HepG2 (cell line): ENCODE results near the gene STPG4. TPM values are rescaled to one million over a fixed set of nuclear protein-coding genes. Genes with fewer than 3 reads are reported as not detected.

Experiments used
- ARNT2 ChIP-seq: sonication (generic); formaldehyde crosslinking; IDR thresholded peaks from 2 replicates; pipeline ENCODE4 v1.8.0; 2022; ENCODE audit warnings: mild to moderate bottlenecking, low read depth, missing genetic modification reagents, moderate library complexity
- CEBPG ChIP-seq: IDR thresholded peaks from 2 replicates; pipeline ENCODE4 v1.6.1; 2016
- ETV6 ChIP-seq: sonication (generic); formaldehyde crosslinking; conservative IDR thresholded peaks from 2 replicates; pipeline ENCODE4 v1.4.0; 2020; ENCODE audit warnings: missing genetic modification reagents
- MBD4 ChIP-seq: IDR thresholded peaks from 2 replicates; pipeline ENCODE4 v1.6.1; 2012; ENCODE audit warnings: low read length, inconsistent platforms, borderline replicate concordance
- MED13 ChIP-seq: sonication (generic); formaldehyde crosslinking; IDR thresholded peaks from 2 replicates; pipeline ENCODE4 v1.5.0; 2020; ENCODE audit warnings: missing genetic modification reagents
- NAIF1 ChIP-seq: sonication (generic); formaldehyde crosslinking; IDR thresholded peaks from 2 replicates; pipeline ENCODE4 v1.5.0; 2020; ENCODE audit warnings: mild to moderate bottlenecking, missing genetic modification reagents, borderline replicate concordance
- TARDBP ChIP-seq: sonication (generic); formaldehyde crosslinking; IDR thresholded peaks from 2 replicates; pipeline ENCODE4 v1.8.0; 2022; ENCODE audit warnings: mild to moderate bottlenecking, missing genetic modification reagents
- TOE1 ChIP-seq: sonication (generic); formaldehyde crosslinking; IDR thresholded peaks from 2 replicates; pipeline ENCODE4 v1.4.0; 2020; ENCODE audit warnings: mild to moderate bottlenecking, missing genetic modification reagents
- ZNF318 ChIP-seq: sonication (generic); formaldehyde crosslinking; IDR thresholded peaks from 2 replicates; pipeline ENCODE4 v1.4.0; 2020; ENCODE audit warnings: mild to moderate bottlenecking, missing genetic modification reagents
- ZNF543 ChIP-seq: sonication (generic); formaldehyde crosslinking; IDR thresholded peaks from 2 replicates; pipeline ENCODE4 v1.4.0; 2020; ENCODE audit warnings: mild to moderate bottlenecking, missing genetic modification reagents
- ZNF841 ChIP-seq: sonication (generic); formaldehyde crosslinking; IDR thresholded peaks from 2 replicates; pipeline ENCODE4 v1.8.1; 2023; ENCODE audit warnings: missing genetic modification reagents, borderline replicate concordance
- polyA plus RNA-seq, 8 experiments: library from polyadenylated mRNA; depleted of rRNA in 3 of 8; stranded (reverse) in 7 of 8; unstranded in 1 of 8; fragments of >200 nt; fragmentation: Illumina TruSeq in 4 of 8; extraction: Trizol in 4 of 8; gene quantifications; 2 replicates each; pipeline versions ENCODE4 v1.2.1 to v1.2.3, GENCODE V29; 2011 to 2016; ENCODE audit warnings: low read depth in 4 of 8, missing spikeins in 1 of 8, mixed read lengths in 1 of 8; ENCODE audit not compliant: insufficient read depth in 1 of 8
- total RNA-seq, 5 experiments: library from RNA; depleted of rRNA; stranded (reverse); fragments of >200 nt; fragmentation: Illumina TruSeq; extraction: Trizol; gene quantifications; 2 replicates each; pipeline ENCODE4 v1.2.3, GENCODE V29; 2016; ENCODE audit warnings: low read depth in 1 of 5
- TF ChIP-seq, protein P1 (sequence below): sonication (generic); formaldehyde crosslinking; IDR thresholded peaks from 2 replicates; pipeline ENCODE4 v1.5.0; 2020; ENCODE audit warnings: mild to moderate bottlenecking, missing genetic modification reagents
- TF ChIP-seq, protein P2 (sequence below): sonication (generic); formaldehyde crosslinking; IDR thresholded peaks from 2 replicates; pipeline ENCODE4 v1.8.1; 2023; ENCODE audit warnings: mild to moderate bottlenecking, moderate library complexity, missing genetic modification reagents
- TF ChIP-seq, protein P3 (sequence below), 2 experiments: sonication (generic) in 1 of 2; formaldehyde crosslinking in 1 of 2; IDR thresholded peaks; 2 replicates each; pipeline versions ENCODE4 v1.4.0 to v1.6.1; 2018 to 2020; ENCODE audit warnings: missing genetic modification reagents in 2 of 2, borderline replicate concordance in 1 of 2, low read depth in 1 of 2, mild to moderate bottlenecking in 1 of 2, missing biosample characterization in 1 of 2

STPG4 gene
- total and polyA plus RNA-seq, 2 of the 13 experiments (the other 11 are each of a cell fraction or from before 2014, with no cell fraction given): 0.11 to 0.15 TPM

DNA sequence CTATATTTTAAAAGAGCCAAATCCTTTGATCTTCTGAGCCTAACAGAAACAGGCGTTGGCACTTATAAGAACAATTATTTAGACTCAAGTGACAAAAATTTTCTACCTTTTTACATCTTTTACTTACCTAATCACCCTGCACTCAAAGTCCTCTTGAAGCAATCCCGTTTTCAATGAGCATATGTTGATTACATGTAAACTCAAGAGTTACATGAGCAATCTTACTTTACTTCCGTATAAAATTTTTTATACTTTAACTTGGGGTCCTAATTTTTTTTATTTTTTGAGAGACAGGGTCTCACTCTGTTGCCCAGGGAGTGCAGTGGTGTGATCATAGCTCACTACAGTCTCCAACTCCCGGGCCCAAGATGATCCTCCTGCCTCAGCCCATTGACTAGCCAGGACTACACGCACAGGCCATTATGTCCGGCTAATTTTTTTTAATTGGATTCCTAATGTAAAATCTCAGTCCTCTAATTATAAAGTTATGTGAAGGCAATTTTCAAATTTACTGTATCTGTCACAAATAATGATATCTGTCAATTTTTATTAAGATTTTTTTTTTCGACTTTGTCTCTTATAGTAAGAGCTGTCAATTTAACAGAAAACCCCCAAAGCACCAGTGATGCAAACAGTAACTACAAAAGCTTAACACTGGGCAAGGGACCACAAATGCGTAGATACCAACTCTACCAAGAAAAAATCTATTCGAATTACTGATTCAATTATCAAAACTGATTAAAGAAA, 19.1 kb upstream of the STPG4 start (continued):
- TF ChIP-seq, protein P1, sequence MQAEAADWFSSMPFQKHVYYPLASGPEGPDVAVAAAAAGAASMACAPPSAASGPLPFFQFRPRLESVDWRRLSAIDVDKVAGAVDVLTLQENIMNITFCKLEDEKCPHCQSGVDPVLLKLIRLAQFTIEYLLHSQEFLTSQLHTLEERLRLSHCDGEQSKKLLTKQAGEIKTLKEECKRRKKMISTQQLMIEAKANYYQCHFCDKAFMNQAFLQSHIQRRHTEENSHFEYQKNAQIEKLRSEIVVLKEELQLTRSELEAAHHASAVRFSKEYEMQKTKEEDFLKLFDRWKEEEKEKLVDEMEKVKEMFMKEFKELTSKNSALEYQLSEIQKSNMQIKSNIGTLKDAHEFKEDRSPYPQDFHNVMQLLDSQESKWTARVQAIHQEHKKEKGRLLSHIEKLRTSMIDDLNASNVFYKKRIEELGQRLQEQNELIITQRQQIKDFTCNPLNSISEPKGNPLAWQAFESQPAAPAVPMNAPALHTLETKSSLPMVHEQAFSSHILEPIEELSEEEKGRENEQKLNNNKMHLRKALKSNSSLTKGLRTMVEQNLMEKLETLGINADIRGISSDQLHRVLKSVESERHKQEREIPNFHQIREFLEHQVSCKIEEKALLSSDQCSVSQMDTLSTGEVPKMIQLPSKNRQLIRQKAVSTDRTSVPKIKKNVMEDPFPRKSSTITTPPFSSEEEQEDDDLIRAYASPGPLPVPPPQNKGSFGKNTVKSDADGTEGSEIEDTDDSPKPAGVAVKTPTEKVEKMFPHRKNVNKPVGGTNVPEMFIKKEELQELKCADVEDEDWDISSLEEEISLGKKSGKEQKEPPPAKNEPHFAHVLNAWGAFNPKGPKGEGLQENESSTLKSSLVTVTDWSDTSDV (CRISPR knock-in tag): no peak
- no peak for TF ChIP-seq MBD4
- 0 out of 2 replicates have a peak, but pooled peaks have one; percentile 18 for TF ChIP-seq CEBPG
- 0 out of 2 replicates have a peak, but pooled peaks have one; percentile 20 for TF ChIP-seq MED13
- TF ChIP-seq, protein P2, sequence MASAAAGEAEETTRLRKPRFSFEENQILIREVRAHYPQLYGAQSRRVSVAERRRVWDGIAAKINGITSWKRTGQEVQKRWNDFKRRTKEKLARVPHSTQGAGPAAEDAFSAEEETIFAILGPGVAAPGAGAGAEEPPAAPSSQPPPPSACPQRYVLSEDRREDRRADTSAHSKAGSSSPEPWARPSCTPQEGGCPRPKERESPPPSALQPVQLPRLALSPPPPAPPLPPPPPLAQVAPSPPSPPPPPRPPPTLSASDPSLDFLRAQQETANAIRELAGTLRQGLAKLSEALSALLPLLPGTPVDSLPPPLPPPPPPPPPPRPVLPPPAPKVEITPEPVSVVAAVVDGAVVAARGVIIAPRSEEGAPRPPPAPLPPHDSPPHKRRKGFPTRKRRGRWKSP (CRISPR knock-in tag): 0 out of 2 replicates have a peak, but pooled peaks have one; percentile 22
- TF ChIP-seq ZNF543 (CRISPR knock-in tag): no peak
- TF ChIP-seq ZNF318: no peak
- TF ChIP-seq ZNF841: no peak
- no peak for TF ChIP-seq ETV6 (CRISPR knock-in tag)
- TF ChIP-seq, protein P3, sequence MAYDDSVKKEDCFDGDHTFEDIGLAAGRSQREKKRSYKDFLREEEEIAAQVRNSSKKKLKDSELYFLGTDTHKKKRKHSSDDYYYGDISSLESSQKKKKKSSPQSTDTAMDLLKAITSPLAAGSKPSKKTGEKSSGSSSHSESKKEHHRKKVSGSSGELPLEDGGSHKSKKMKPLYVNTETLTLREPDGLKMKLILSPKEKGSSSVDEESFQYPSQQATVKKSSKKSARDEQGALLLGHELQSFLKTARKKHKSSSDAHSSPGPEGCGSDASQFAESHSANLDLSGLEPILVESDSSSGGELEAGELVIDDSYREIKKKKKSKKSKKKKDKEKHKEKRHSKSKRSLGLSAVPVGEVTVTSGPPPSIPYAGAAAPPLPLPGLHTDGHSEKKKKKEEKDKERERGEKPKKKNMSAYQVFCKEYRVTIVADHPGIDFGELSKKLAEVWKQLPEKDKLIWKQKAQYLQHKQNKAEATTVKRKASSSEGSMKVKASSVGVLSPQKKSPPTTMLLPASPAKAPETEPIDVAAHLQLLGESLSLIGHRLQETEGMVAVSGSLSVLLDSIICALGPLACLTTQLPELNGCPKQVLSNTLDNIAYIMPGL (CRISPR knock-in tag; IDR thresholded peaks at IDR 0.05; ENCODE audit: borderline replicate concordance in 1 of 2, low read depth in 1 of 2): no peak
- no peak for TF ChIP-seq TARDBP
- TF ChIP-seq ARNT2: no peak
- TF ChIP-seq TOE1 (CRISPR knock-in tag): no peak
- peak; percentile 57; the same call in 1 of the 2 replicates for TF ChIP-seq NAIF1 (CRISPR knock-in tag)
